ENCODE results near the gene HAND2. TPM values are rescaled to one million over a fixed set of nuclear protein-coding genes. Genes with fewer than 3 reads are reported as not detected.

HAND2 gene
- total RNA-seq, 1 donor from 2014 or later, result 40.3 TPM

DNA sequence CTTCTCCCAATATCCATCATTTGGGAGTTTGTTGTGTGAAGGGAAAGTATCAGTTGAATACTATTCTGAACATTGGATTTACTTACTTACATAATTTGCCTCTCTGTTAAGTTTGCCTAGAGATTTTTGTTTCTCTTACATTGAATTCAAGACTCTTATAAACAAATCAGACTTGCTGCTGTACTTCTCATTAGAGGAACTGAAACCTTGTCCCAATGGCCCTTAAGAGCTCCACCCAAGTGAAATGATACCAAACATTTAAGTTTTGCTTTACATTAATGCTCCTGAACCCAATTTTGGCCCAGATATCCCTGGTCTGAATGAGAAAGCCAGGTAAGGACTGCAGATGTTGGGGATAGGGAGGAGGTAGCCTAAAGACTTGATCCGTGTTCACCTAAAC is 32.0 kb downstream of the HAND2 start:
- Mint-ChIP-seq H3K27me3 (peaks cover 58% of the 10 kb centered on the region), H3K27ac (no peak overlapping the region)

DNA sequence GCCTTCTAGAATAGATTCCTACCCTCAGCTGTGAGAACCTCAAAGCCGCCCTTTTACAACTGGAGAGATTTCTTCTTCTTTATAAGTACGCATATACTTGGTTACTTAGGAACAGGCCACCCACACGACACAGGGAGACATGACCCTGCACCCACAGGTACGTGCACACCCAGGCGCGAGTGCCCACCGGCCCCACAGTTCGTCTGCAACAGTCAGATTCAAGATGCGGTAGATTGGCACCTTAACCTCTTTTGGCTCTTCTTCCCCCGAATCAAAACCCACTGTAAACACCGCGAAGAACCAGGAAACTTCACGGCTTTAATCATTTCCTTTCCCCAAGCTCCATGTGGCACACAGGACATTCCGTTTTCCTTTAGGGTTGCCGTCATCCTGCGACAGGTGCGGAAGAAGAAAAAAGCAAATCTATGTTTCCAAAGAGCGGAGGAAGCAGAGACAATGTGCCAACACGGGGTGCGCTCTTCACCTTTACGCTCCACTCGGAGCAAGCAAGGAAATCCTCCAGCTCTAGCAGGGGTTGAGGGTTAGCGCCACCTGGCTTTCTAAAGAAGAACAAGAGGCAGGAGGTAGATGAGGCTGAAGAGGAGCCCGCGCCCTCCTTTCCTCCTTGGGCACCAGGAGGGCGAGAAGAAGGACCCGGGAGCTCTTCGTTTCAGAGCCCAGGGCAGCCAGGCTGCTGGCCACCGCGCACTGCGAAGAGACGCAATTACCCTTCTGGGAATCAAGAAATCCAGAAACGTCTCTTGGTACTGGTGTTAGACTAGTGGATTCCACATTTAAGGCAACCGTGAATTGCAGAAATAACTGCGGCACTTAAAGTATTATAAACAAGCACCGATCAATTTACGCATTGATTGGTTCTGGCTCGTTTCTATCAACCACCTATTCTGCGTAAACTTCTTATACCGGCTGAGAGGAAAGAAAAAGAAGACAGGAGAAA is 35.7 kb downstream of the HAND2 start:
- no peaks in the 10 kb centered on the region for H3K36me3 Mint-ChIP-seq
- peak overlapping the region; percentile 10 for H3K27ac Mint-ChIP-seq
- peaks cover 5% of the 10 kb centered on the region for H3K4me1 Mint-ChIP-seq (ENCODE audit: unreplicated experiment)
- no peaks in the 10 kb centered on the region for H3K9me3 Mint-ChIP-seq
- peak overlapping the region; percentile 87 for H3K4me3 Mint-ChIP-seq
- peaks cover 44% of the 10 kb centered on the region for H3K27me3 Mint-ChIP-seq
- TF ChIP-seq CTCF (conservative IDR thresholded peaks at IDR 0.05), result peak; percentile 82
- no peak for DNase-seq (ENCODE audit: extremely low spot score, unreplicated experiment)

More for the DNA sequence above, 32.0 kb downstream of the HAND2 start:
- H3K4me3 Mint-ChIP-seq, result no peak overlapping the region
- H3K9me3 Mint-ChIP-seq, result peaks cover 4% of the 10 kb centered on the region
- H3K36me3 Mint-ChIP-seq, result peaks cover 4% of the 10 kb centered on the region
- TF ChIP-seq CTCF (conservative IDR thresholded peaks at IDR 0.05), result no peak
- peaks cover 4% of the 10 kb centered on the region for H3K4me1 Mint-ChIP-seq (ENCODE audit: unreplicated experiment)
- DNase-seq (ENCODE audit: extremely low spot score, unreplicated experiment), result no peak

GRCh38 chr4:173493041-173493440 is 37.0 kb downstream of the HAND2 start:
- peaks cover 5% of the 10 kb centered on the region for H3K4me1 Mint-ChIP-seq (ENCODE audit: unreplicated experiment)
- H3K9me3 Mint-ChIP-seq, result no peaks in the 10 kb centered on the region
- no peak overlapping the region for H3K4me3 Mint-ChIP-seq
- H3K27me3 Mint-ChIP-seq, result peaks cover 44% of the 10 kb centered on the region
- no peaks in the 10 kb centered on the region for H3K36me3 Mint-ChIP-seq
- no peak for TF ChIP-seq CTCF (conservative IDR thresholded peaks at IDR 0.05)
- no peak overlapping the region for H3K27ac Mint-ChIP-seq
- DNase-seq (ENCODE audit: extremely low spot score, unreplicated experiment), result no peak

DNA sequence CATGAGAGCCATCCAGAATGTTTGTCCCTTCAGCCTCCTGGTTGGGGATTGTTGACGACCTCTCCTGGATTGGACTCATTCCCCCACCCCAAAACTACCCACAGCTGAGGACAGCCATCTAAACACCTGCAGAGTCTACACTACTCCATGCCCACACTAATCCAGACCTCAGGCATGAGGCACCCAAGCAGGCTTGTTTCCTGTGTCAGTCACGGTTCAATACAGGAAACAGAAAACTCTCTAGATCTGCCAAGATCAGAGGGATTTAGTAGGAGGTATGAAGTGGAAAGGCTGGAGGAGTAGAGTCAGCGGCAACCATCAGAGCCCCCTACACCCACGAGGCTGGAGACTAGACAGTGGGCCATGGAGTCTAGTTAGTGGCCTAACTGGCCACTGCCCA is 37.7 kb downstream of the HAND2 start:
- Mint-ChIP-seq H3K27me3 (peaks cover 44% of the 10 kb centered on the region), H3K4me3 (no peak overlapping the region), H3K27ac (no peak overlapping the region), H3K36me3 (no peaks in the 10 kb centered on the region), H3K4me1 (ENCODE audit: unreplicated experiment) (peaks cover 5% of the 10 kb centered on the region), H3K9me3 (no peaks in the 10 kb centered on the region)
- no peak for TF ChIP-seq CTCF (conservative IDR thresholded peaks at IDR 0.05)
- no peak for DNase-seq (ENCODE audit: extremely low spot score, unreplicated experiment)

GRCh38 chr4:173490817-173491528 is 39.1 kb downstream of the HAND2 start:
- H3K27ac Mint-ChIP-seq, result no peak overlapping the region
- no peaks in the 10 kb centered on the region for H3K9me3 Mint-ChIP-seq
- H3K27me3 Mint-ChIP-seq, result peaks cover 31% of the 10 kb centered on the region
- TF ChIP-seq CTCF (conservative IDR thresholded peaks at IDR 0.05), result no peak
- H3K36me3 Mint-ChIP-seq, result no peaks in the 10 kb centered on the region
- DNase-seq (ENCODE audit: extremely low spot score, unreplicated experiment), result no peak
- no peak overlapping the region for H3K4me3 Mint-ChIP-seq
- peaks cover 5% of the 10 kb centered on the region for H3K4me1 Mint-ChIP-seq (ENCODE audit: unreplicated experiment)

Measured in type B pancreatic cell (in vitro differentiated cells).